H1 (cell line): Measurements from ENCODE around the gene AGPAT3. TPM values are rescaled to one million over a fixed set of nuclear protein-coding genes. Genes with fewer than 3 reads are reported as not detected.

Source experiments
- CTCF ChIA-PET: fragments of 300-600 bp; sonication (Branson Sonifier 250); formaldehyde crosslinking; loops from one replicate; lab custom pipeline; 2021; ENCODE audit not compliant: partially characterized antibody; lab: Charles Lee
- POLR2A ChIA-PET: fragments of 300-600 bp; sonication (Branson Sonifier 250); formaldehyde crosslinking; loops from one replicate; lab custom pipeline; 2021; ENCODE audit warnings: inconsistent platforms; ENCODE audit not compliant: partially characterized antibody; lab: Charles Lee
- DNase-seq, 2 experiments: peaks; one replicate each; pipeline versions ENCODE4 v3.0.0 to v3.0.0-alpha.2; 2010 to 2022; ENCODE audit warnings: low spot score in 2 of 2, low read depth in 1 of 2, mixed read lengths in 1 of 2
- FAIRE-seq: peaks from 2 replicates; lab custom pipeline; 2011; peaks lifted over from hg19 to GRCh38; lab: Jason Lieb, UNC
- H2AFZ ChIP-seq: 2 replicates; pipeline ENCODE4 v1.8.1; 2012; ENCODE audit warnings: low read length, inconsistent platforms
- H2AK5ac ChIP-seq: 2 replicates; pipeline ENCODE4 v1.6.1; 2013; ENCODE audit warnings: low read depth, low read length
- H2BK120ac ChIP-seq: replicated peaks from 2 replicates; pipeline ENCODE3; 2013; ENCODE audit warnings: low read depth, low read length, inconsistent platforms
- H2BK12ac ChIP-seq: 2 replicates; pipeline ENCODE4 v1.6.1; 2013; ENCODE audit warnings: low read depth, low read length
- H2BK15ac ChIP-seq: 2 replicates; pipeline ENCODE4 v1.6.1; 2013; ENCODE audit warnings: low read length
- H2BK20ac ChIP-seq: 2 replicates; pipeline ENCODE4 v1.6.1; 2013; ENCODE audit warnings: low read length
- H2BK5ac ChIP-seq: 2 replicates; pipeline ENCODE4 v1.6.1; 2013; ENCODE audit warnings: low read depth, low read length
- H3K14ac ChIP-seq: 2 replicates; pipeline ENCODE4 v1.6.1; 2013; ENCODE audit warnings: inconsistent platforms; ENCODE audit not compliant: insufficient read length
- H3K18ac ChIP-seq: 2 replicates; pipeline ENCODE4 v1.6.1; 2013; ENCODE audit warnings: low read length; ENCODE audit errors: extremely low read depth
- H3K23ac ChIP-seq: 2 replicates; pipeline ENCODE4 v1.6.1; 2013; ENCODE audit warnings: inconsistent platforms; ENCODE audit not compliant: insufficient read length
- H3K23me2 ChIP-seq: 2 replicates; pipeline ENCODE4 v1.6.1; 2013; ENCODE audit warnings: low read depth, low read length
- H3K27ac ChIP-seq: 2 replicates; pipeline ENCODE4 v1.6.1; 2011; ENCODE audit warnings: low read depth, low read length, inconsistent platforms
- H3K27me3 ChIP-seq, 4 experiments: replicated peaks in 1 of 4; 1 replicate in 1 of 4; 2 replicates in 3 of 4; pipeline versions ENCODE4 v1.6.1 to v1.8.1; 2011 to 2013; ENCODE audit warnings: low read length in 3 of 4, mild to moderate bottlenecking in 3 of 4, inconsistent platforms in 2 of 4, mixed read lengths in 2 of 4, moderate library complexity in 1 of 4; ENCODE audit not compliant: control insufficient read depth in 3 of 4, insufficient read depth in 3 of 4; ENCODE audit errors: extremely low read depth in 1 of 4
- H3K36me3 ChIP-seq, 4 experiments: 2 replicates each; pipeline versions ENCODE4 v1.6.1 to v1.8.1; 2011 to 2013; ENCODE audit warnings: mild to moderate bottlenecking in 4 of 4, low read length in 3 of 4, moderate library complexity in 2 of 4, control low read depth in 1 of 4, inconsistent platforms in 1 of 4; ENCODE audit not compliant: insufficient read depth in 4 of 4, control insufficient read depth in 2 of 4
- H3K4ac ChIP-seq: replicated peaks from 2 replicates; pipeline ENCODE3; 2013; ENCODE audit warnings: low read length, low read depth, mixed read lengths, inconsistent platforms; ENCODE audit not compliant: insufficient read length
- H3K4me1 ChIP-seq, 4 experiments: replicated peaks in 1 of 4; 1 replicate in 1 of 4; 2 replicates in 3 of 4; pipeline versions ENCODE4 v1.6.1 to v1.8.1; 2011 to 2013; ENCODE audit warnings: low read length in 3 of 4, inconsistent platforms in 2 of 4, mixed read lengths in 1 of 4; ENCODE audit not compliant: insufficient read depth in 4 of 4, control insufficient read depth in 3 of 4
- H3K4me2 ChIP-seq, 2 experiments: 2 replicates each; pipeline versions ENCODE4 v1.6.1 to v1.8.1; 2011 to 2013; ENCODE audit warnings: low read depth in 2 of 2, low read length in 2 of 2, control low read depth in 1 of 2, inconsistent platforms in 1 of 2, mild to moderate bottlenecking in 1 of 2; ENCODE audit not compliant: insufficient read depth in 1 of 2
- H3K4me3 ChIP-seq, 4 experiments: fragments of 200-600, 300-600 bp in 1 of 4; sonication (generic), shearing (Covaris generic), sonication (Bioruptor Twin) in 1 of 4; 2 replicates each; pipeline versions ENCODE4 v1.5.1 to v1.8.1; 2011 to 2016; ENCODE audit warnings: low read length in 4 of 4, low read depth in 3 of 4, control low read depth in 2 of 4, inconsistent platforms in 2 of 4, mild to moderate bottlenecking in 2 of 4, mixed read lengths in 1 of 4, moderate library complexity in 1 of 4; ENCODE audit not compliant: insufficient read depth in 2 of 4; ENCODE audit errors: extremely low read depth in 1 of 4
- H3K56ac ChIP-seq: replicated peaks from 2 replicates; pipeline ENCODE3; 2013; ENCODE audit warnings: low read depth, mild to moderate bottlenecking, mixed read lengths, low read length, inconsistent platforms; ENCODE audit not compliant: insufficient read length
- H3K79me1 ChIP-seq: 2 replicates; pipeline ENCODE4 v1.6.1; 2013; ENCODE audit warnings: low read depth, low read length, control low read depth
- H3K79me2 ChIP-seq, 2 experiments: 2 replicates each; pipeline versions ENCODE4 v1.6.1 to v1.8.1; 2012 to 2013; ENCODE audit warnings: low read length in 2 of 2, mild to moderate bottlenecking in 2 of 2, inconsistent platforms in 1 of 2; ENCODE audit not compliant: insufficient read depth in 2 of 2, control insufficient read depth in 1 of 2
- H3K9ac ChIP-seq, 4 experiments: replicated peaks in 1 of 4; 1 replicate in 1 of 4; 2 replicates in 3 of 4; pipeline versions ENCODE4 v1.6.1 to v1.8.1; 2011 to 2013; ENCODE audit warnings: low read depth in 3 of 4, low read length in 3 of 4, control low read depth in 2 of 4, mild to moderate bottlenecking in 2 of 4, moderate library complexity in 2 of 4, inconsistent platforms in 1 of 4; ENCODE audit errors: extremely low read depth in 1 of 4
- H3K9me3 ChIP-seq, 2 experiments: 2 replicates each; pipeline versions ENCODE4 v1.6.1 to v1.8.1; 2012 to 2013; ENCODE audit warnings: mild to moderate bottlenecking in 2 of 2, moderate library complexity in 2 of 2, control low read depth in 1 of 2, inconsistent platforms in 1 of 2, low read depth in 1 of 2, low read length in 1 of 2, mixed read lengths in 1 of 2; ENCODE audit not compliant: insufficient read depth in 2 of 2
- H4K20me1 ChIP-seq, 2 experiments: replicated peaks in 1 of 2; 2 replicates each; pipeline versions ENCODE3 to v1.8.1; 2011 to 2013; ENCODE audit warnings: inconsistent platforms in 2 of 2, low read length in 2 of 2, mild to moderate bottlenecking in 1 of 2; ENCODE audit not compliant: insufficient read depth in 2 of 2, control insufficient read depth in 1 of 2
- H4K5ac ChIP-seq: 2 replicates; pipeline ENCODE4 v1.6.1; 2013; ENCODE audit warnings: low read length, low read depth, mixed read lengths, inconsistent platforms; ENCODE audit not compliant: insufficient read length
- H4K8ac ChIP-seq: 2 replicates; pipeline ENCODE4 v1.8.0; 2013; ENCODE audit warnings: mild to moderate bottlenecking, moderate library complexity, low read length, inconsistent platforms; ENCODE audit not compliant: insufficient read depth; ENCODE audit errors: extremely low read depth
- H4K91ac ChIP-seq: replicated peaks from 2 replicates; pipeline ENCODE3; 2013; ENCODE audit warnings: low read length, mixed read lengths, inconsistent platforms; ENCODE audit not compliant: insufficient read length
- BRCA1 ChIP-seq: IDR thresholded peaks from 2 replicates; pipeline ENCODE4 v1.6.1; 2012; ENCODE audit warnings: low read depth, low read length, improper control_type of control experiment
- CBX5 ChIP-seq: fragments of 300-800, 300-1000 bp; sonication (generic); IDR thresholded peaks from 2 replicates; pipeline ENCODE4 v1.7.1; 2016; ENCODE audit warnings: antibody characterized with exemption, low read length, low read depth
- MAX ChIP-seq: IDR thresholded peaks from 2 replicates; pipeline ENCODE4 v1.6.1; 2012; ENCODE audit warnings: inconsistent platforms
- POLR2AphosphoS5 ChIP-seq: IDR thresholded peaks from 2 replicates; pipeline ENCODE4 v1.6.1; 2011; ENCODE audit warnings: low read depth, low read length
- POU5F1 ChIP-seq: IDR thresholded peaks from 2 replicates; pipeline ENCODE4 v1.6.1; 2011; ENCODE audit warnings: low read depth, mild to moderate bottlenecking, low read length, moderate library complexity
- WGBS, 2 experiments: shearing (Covaris generic) in 1 of 2; methylation state at CpG; one replicate each; pipeline versions ENCODE4 v1.1.6 to v1.1.7; 2013 to 2015; ENCODE audit warnings: low lambda C conversion rate in 2 of 2, mixed read lengths in 2 of 2, inconsistent platforms in 1 of 2, low coverage in 1 of 2, missing lambda C conversion rate in 1 of 2; ENCODE audit not compliant: insufficient replicate concordance in 2 of 2, insufficient coverage in 1 of 2, insufficient read length in 1 of 2; ENCODE audit errors: extremely low coverage in 1 of 2, missing lambda C conversion rate in 1 of 2; 5-methylcytosine and 5-hydroxymethylcytosine counted together
- polyA plus RNA-seq, 7 experiments: library from polyadenylated mRNA; depleted of rRNA in 3 of 7; stranded (reverse) in 5 of 7; unstranded in 2 of 7; fragments of >200 nt in 5 of 7; fragments of 200-250 nt in 2 of 7; gene quantifications; 1 replicate in 5 of 7; 2 replicates in 1 of 7; 4 replicates in 1 of 7; pipeline versions ENCODE4 v1.2.1 to v1.2.3, GENCODE V29; 2011 to 2013; ENCODE audit warnings: missing spikeins in 2 of 7, mixed read lengths in 2 of 7
- total RNA-seq: library from RNA; stranded (reverse); fragmentation: NEBNext Ultra II Directional; extraction: Animal tissue kit (Norgen Biotek cat#: 25700); gene quantifications from 2 replicates; pipeline ENCODE4 v1.2.1, GENCODE V29; 2021

The AGPAT3 gene
- total and polyA plus RNA-seq, 2 of the 8 experiments (the other 6 are each of a cell fraction or from before 2014, with no cell fraction given), result 5.8 to 7.3 TPM

GRCh38 chr21:43937051-43937832 lies 72.2 kb downstream of the AGPAT3 start:
- WGBS, 2 experiments, result 93% methylated on average over 12 of the region's 12 CpGs; no CpG with 5 or more reads in 1 of the 2 experiments
- no peak overlapping the region for H3K56ac ChIP-seq
- H4K20me1 ChIP-seq, result peaks cover 0 to 1% of the 10 kb centered on the region in 2 experiments
- ChIA-PET POLR2A (no interaction called here), CTCF (interaction anchor here (0.8 to 10.4 kb wide), 12 partner anchors 10 to 129 kb away, joined by 3 to 188 read pairs (median 8); no protein-coding TSS in a partner anchor)
- no peak overlapping the region for H3K4me3 ChIP-seq
- no peak overlapping the region for H3K4ac ChIP-seq
- no peak overlapping the region for H3K27ac ChIP-seq
- no peak overlapping the region for H2BK12ac ChIP-seq
- no peak overlapping the region for H2BK15ac ChIP-seq
- no peak for FAIRE-seq
- H3K36me3 ChIP-seq, result no peaks in the 10 kb centered on the region
- H3K4me1 ChIP-seq, result peaks cover 0 to 5% (median 0%) of the 10 kb centered on the region in 4 experiments; a peak in 3 of 7 replicates
- no peak overlapping the region for H2AK5ac ChIP-seq
- no peak overlapping the region for H2BK5ac ChIP-seq
- no peaks in the 10 kb centered on the region; the same call in 1 of the 2 replicates for H3K79me1 ChIP-seq
- no peak overlapping the region for H4K5ac ChIP-seq
- H2BK20ac ChIP-seq, result no peak overlapping the region
- H2BK120ac ChIP-seq, result no peak overlapping the region
- H3K27me3 ChIP-seq, result no peaks in the 10 kb centered on the region; a peak in 1 of 7 replicates
- no peak overlapping the region for H4K91ac ChIP-seq
- no peak overlapping the region for H3K23ac ChIP-seq
- no peaks in the 10 kb centered on the region for H3K9me3 ChIP-seq
- no peak overlapping the region for H3K14ac ChIP-seq
- no peak overlapping the region for H3K9ac ChIP-seq
- DNase-seq, result no peak
- TF ChIP-seq POU5F1 (no peak), CBX5 (no peak), BRCA1 (no peak), MAX (no peak), POLR2AphosphoS5 (no peak)
- no peaks in the 10 kb centered on the region for H3K79me2 ChIP-seq
- H4K8ac ChIP-seq, result no peak overlapping the region
- no peak overlapping the region for H3K4me2 ChIP-seq
- no peak overlapping the region for H3K18ac ChIP-seq
- no peaks in the 10 kb centered on the region; the same call in 1 of the 2 replicates for H3K23me2 ChIP-seq
- no peak overlapping the region for H2AFZ ChIP-seq
